Gastrocnemius medialis (tissue), 4 donors: ENCODE data around the gene RIPOR3.

Source experiments
- CTCF ChIP-seq, 5 experiments: fragments of 450-650 bp in 3 of 5; fragments of 200-600 bp in 2 of 5; sonication (generic) in 2 of 5; IDR thresholded peaks in 4 of 5; conservative IDR thresholded peaks in 1 of 5; 1 replicate in 4 of 5; 2 replicates in 1 of 5; pipeline ENCODE4 v1.5.1; 2016 to 2019; ENCODE audit warnings: antibody characterized with exemption in 5 of 5, mild to moderate bottlenecking in 3 of 5, moderate library complexity in 3 of 5
- POLR2A ChIP-seq, 2 donors: fragments of 450-650 bp; IDR thresholded peaks; one replicate each; pipeline ENCODE4 v1.6.1; 2017; ENCODE audit warnings: antibody characterized with exemption in 2 of 2, mild to moderate bottlenecking in 2 of 2, moderate library complexity in 2 of 2

GRCh38 chr20:50590348-50590664 is 101.0 kb downstream of the RIPOR3 start:
- TF ChIP-seq CTCF (IDR thresholded peaks at IDR 0.05 in 4 of 5, conservative IDR thresholded peaks at IDR 0.05 in 1 of 5) (no peak), POLR2A (IDR thresholded peaks at IDR 0.05) (no peak)
